DMS 273 treated with DMSO at 0.1 percent for 48 hours (cell line): ENCODE results near the gene PTDSS2.
A peak's percentile ranks its signal among the peaks of the same experiment; 100 is the strongest.

Experiments
- DNase-seq: peaks from one replicate; lab custom pipeline; 2025; lab: John Stamatoyannopoulos, UW

PTDSS2 gene

DNA sequence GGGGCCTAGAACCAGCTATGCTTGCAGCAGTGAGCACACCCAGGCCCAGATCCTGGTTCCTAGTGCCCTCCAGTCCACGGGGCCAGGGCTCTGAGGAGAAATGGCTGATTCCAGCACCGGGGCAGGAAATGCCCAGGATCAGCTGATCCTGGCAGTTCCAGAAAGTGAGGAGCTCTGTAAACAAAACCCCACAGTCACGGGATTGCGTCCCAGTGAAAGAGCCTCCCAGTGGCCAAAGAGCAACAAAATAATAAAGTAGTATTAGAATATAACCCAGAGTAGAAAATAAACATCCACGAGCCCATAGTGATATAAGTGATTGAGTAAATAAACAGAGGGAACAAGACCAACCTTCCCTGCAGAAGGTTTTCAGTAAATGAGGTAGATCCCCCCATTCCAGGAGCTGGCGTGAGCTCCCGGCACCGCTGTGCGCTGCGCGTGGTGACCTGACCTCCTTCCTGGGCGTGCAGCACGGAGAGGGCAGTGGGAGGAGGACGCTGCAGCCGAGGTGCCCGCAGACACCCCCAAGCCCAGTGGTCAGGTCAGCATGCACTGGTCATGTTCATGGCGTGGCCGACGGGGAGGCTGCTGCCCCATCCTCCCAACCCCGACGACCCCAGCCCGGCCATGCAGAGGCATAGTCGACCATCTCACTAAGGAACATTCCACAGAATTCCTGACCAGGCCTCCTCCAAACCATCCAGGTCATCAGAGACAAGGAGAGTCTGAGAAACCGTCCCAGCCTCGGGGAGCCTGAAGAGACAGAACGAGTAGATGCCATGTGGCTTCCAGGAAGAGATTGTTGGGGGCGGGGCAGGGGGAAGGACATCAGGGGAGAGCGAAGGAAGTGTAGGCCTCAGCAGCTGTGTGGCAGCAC is 19.8 kb downstream of the PTDSS2 start:
- no peak for DNase-seq

GRCh38 chr11:471468-472145 is 21.5 kb downstream of the PTDSS2 start:
- DNase-seq = no peak

DNA sequence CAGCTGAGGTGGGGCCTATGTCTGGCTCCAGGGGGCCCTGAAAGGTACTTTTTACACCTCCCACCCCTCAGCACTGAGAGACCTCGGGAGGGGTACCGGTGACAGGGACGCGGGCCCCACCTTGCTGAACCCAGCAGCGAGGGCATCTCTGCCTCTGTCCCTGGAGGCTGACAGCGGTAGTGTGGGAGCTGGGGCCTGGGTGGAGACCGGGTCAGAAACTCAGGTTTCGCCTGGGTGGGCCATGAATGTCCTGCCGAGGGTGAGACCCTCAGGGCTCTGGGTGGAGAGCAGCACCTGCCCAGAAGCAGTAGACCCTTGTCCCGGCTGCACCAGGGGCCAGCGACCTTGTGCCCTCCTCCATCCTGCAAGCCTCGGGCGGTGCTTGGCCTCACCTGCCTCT is 22.2 kb downstream of the PTDSS2 start:
- no peak for DNase-seq

DNA sequence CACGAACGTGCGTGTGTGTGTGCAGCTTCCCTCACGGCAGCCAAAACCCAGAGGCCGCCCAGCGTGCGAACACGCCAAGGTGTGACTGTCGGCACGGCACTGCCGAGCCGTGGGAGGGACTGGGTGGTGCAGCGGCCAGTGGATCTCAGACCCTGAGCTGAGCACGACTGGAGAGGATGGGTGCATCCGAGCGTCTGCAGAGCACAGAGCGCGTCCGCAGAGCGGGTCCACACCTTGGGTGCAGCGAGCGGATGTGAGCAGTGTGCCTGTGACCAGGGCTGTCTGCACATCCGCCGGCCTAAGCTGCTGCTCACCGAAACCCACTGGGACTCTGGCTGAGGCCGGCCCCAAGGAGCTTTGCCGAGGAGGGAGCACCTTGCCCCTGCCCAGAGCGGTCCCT is 22.7 kb downstream of the PTDSS2 start:
- no peak for DNase-seq

DNA sequence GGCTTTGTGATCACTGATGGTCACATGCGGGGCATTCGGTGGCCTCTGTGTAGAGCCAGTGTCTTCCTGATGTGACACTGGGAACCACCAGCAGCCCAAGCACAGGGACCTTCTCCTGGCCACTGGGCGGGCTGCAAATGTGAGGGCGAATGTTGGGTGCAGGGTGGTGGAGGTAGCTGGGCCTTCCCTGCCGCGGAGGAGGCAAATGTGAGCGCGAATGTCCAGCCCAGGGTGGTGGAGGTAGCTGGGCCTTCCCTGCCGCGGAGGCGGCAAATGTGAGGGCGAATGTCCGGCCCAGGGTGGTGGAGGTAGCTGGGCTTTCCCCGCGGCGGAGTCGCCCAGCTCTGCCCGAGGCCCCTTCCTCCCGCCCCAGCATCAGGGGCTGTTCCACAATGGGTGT is 23.3 kb downstream of the PTDSS2 start:
- no peak for DNase-seq

DNA sequence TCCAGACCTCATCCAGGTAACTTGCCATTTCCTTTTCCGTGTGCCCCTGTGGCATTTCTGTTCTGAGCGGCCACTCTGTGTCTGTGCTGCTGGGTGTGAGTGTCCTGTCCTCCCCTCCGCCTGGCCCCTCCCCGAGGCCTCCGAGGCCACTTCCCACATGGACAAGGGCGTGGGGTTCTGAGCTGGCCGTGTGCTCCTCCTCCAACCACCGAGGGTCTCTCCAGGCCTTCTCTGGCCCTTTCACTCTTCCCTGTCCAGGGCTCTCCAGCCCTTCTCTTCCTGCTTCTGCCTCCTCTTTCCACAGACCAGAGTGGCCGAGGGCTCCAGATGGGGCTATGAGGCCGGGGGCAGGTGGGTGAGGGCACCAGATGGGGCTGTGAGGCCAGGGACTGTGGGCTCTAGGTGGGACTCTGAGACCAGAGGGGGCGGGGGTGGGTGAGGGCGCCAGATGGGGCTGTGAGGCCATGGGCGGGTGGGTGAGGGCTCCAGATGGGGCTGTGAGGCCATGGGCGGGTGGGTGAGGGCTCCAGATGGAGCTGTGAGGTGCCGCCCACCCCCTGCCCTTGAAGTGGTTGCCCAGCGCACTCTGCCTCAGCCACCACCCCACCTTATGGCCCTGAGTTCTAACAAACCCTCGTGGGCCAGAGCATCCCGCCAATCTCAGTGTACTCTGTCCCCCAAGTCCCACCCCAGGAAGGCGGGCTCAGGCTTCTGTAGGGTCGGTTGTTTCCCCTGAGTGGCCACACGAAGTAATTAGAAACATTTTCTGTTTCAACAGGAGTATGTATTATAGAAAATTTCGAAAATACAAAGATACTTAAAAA is 24.1 kb downstream of the PTDSS2 start:
- peak; percentile 67 for DNase-seq

DNA sequence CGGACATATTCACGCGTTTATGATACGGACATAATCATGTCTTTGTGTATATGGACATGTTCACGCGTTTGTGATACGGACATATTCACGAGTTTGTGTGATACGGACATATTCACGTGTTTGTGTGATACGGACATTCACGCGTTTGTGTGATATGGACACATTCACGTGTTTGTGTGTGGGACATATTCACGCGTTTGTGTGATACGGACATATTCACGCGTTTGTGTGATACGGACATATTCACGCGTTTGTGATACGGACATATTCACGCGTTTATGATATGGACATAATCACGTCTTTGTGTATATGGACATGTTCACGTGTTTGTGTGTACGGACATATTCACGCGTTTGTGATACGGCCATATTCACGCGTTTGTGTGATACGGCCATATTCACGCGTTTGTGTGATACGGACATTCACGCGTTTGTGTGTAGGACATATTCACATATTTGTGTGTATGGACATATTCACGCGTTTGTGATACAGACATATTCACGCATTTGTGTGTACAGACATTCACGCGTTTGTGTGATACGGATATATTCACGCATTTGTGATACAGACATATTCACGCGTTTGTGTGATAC is 24.9 kb downstream of the PTDSS2 start:
- no peak for DNase-seq

DNA sequence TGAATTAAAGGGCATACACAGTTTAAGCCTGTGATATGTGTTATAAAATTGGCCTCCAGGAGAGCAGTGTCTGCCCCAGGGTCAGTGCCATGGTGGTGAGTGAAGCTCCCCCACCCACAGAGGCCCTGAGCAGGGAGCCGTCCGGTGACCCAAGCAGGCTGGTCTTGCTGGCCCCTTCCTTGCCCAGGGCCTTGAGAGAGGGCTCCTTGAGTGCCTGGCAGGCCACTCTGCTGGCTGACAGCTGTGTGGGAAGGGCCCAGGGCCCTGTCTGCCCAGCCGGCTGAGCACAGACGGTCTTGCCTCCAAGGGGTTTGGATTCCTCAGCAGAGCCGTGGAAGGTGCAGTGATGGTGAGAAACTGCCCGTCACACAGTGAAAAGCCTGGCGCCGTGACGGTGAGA is 25.9 kb downstream of the PTDSS2 start:
- DNase-seq = no peak

GRCh38 chr11:476416-476815 is 26.3 kb downstream of the PTDSS2 start:
- DNase-seq = no peak

DNA sequence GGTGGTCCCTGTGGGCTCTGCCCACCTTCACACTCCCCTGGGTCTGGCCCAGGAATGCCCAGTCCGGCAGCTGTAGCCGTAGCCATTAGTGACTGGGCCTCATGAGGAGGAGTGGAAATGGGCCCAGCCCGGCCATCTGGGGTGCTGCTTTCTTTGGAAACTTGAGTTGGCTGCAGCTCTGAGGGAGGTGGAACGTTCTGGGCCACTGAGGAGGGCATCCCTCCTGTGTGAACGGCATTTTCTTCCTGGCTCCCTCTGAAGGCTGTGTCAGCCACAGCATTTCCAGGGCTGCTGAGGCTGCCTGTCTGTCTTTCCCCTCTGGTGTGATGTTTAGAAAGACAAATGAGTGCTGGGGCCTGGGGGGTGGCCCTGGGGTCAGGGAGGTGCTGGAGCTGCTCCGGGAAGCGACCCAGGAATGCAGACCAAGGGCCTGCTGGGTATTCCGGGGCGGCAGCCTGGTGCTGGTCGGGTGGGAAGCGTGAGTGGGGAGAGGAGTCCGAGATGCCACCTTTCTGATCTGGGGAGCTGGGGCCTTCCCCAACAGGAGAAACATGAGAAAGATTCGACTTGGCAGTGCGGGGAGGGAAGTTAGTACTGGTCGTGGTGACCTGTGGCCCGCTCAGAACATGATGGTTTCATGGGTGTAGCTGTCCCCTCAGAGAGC is 27.1 kb downstream of the PTDSS2 start:
- DNase-seq = no peak

DNA sequence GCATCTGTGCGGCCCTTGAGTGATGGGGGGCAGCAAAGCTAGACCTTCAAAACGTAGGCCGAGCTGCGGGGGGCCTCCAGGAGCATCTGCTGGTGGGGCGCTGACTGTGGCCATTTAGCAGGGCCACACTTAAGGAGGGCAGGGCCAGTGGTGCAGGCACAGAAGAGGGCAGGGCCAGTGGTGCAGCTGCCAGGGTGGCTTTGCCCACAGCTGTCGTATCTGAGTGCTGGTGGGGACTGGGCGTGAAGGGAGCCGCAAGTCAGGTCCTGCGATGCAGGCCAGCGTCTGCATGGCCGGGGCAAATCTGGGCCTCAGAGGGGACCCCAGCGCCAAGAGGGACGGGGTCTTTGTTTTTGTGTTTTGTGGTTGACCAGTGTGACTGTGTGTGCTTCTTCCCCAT is 29.2 kb downstream of the PTDSS2 start:
- no peak for DNase-seq

GRCh38 chr11:484616-485015 is 34.5 kb downstream of the PTDSS2 start:
- no peak for DNase-seq

GRCh38 chr11:486189-486588 is 36.1 kb downstream of the PTDSS2 start:
- no peak for DNase-seq

DNA sequence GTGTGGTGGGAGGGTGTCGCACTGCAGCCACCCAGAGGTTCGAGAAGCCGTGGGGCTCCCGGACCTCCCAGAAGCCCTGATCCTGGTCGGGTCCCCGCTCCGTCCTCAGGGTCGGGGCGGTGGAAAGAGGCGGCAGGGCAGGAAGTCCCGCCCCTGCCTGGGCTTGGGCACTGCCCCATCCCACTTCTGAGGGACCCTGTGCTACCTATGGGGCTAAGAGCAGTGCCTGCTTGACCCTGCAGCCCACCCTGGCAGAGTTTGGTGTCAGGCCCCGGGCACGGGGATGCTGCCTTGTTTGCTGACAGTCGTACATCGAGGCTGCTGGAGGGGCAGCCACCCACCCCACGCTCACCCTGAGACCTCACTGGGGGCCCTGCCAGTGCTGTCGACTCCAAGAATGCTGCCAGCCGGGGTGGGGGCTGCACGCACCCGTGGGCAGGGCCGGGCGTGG is 37.5 kb downstream of the PTDSS2 start:
- no peak for DNase-seq

GRCh38 chr11:488062-488461 is 38.0 kb downstream of the PTDSS2 start:
- DNase-seq = no peak

- DNase-seq = no peak
Measured at GRCh38 chr11:488579-488978, 38.5 kb downstream of the PTDSS2 start.

DNA sequence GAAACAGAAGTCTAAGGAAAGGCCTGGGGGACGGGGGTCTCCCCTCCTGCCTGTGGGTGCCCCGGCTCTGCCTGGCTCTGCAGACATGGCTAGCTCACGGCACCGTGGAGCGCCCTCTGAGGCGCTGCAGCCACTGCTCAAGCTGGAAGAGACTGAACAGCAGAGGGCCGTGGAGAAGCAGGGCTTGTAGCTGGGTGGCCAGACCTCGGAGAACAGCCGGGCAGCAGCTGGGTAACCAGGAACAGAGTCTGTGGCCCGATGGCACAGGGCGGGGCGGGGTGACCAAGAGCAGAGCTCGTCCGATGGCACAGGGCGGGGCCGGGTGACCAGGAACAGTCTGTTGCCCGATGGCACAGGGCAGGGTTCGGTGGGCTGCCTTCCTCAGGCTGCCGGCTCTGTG is 38.9 kb downstream of the PTDSS2 start:
- no peak for DNase-seq

- no peak for DNase-seq
Measured at GRCh38 chr11:489610-490185, 39.6 kb downstream of the PTDSS2 start.

DNA sequence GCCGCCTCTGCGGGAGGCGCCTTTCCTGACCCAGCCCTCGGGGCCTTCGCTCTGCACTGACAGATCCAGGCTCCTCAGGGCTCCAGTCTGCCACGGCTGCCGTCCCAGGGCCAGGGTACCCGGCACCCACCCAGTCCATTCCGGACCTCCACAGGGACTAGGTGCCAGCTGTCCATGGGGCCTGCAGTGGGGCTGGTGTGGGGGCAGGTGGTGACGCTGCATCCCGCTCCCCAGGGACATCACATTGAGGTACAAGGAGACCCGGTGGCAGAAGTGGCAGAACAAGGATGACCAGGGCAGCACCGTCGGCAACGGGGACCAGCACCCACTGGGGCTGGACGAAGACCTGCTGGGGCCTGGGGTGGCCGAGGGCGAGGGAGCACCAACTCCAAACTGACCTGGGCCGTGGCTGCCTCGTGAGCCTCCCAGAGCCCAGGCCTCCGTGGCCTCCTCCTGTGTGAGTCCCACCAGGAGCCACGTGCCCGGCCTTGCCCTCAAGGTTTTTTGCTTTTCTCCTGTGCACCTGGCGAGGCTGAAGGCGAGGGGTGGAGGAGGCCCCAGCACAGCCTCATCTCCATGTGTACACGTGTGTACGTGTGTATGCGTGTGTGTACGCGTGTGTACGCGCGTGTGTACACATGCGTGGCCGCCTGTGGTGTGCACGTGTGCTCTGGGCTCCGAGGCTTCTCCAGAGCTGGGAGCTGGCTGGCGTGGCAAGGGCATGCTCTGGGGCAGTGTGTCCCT is 40.3 kb downstream of the PTDSS2 start:
- no peak for DNase-seq

DNA sequence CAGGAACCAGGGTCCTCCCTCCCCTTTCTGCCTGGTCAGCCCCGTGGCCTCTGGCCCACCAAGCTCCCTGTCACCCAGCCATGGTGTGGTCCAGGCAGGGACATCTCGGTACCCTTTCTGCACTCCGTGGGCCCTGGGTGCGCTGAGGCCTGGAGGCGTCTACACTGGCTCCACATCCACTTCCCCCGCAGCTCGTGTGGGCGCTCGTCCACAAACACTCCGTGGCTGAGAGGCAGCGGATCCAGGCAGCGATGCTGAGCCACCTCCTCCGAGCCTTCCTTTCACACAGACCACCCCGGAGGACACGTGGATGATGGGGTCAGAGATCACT is 40.8 kb downstream of the PTDSS2 start:
- no peak for DNase-seq

DNA sequence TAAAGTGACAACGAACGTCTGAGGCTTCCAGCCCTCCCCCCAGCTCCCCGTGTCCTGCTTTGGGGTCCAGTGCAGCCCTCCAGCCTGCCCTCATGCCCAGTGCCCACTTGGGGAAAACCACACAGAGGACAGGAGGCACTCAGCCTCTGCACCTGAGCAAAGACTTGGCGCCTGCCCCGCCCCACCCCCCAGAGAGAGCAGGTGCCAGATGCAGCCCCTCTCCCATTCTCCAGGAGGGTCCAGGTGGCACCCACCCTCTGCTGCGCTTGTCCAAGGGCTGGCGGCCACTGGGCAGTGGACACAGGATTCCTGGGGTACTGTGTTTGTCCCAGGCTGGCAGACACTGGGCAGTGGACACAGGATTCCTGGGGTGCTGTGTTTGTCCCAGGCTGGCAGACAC is 41.3 kb downstream of the PTDSS2 start:
- no peak for DNase-seq
